Hematopoietic multipotent progenitor cell (in vitro differentiated cells): ENCODE data around the gene CAPN9. TPM values are rescaled to one million over a fixed set of nuclear protein-coding genes. Genes with fewer than 3 reads are reported as not detected.

Experiments
- DNase-seq, 3 donors: peaks; one replicate each; pipeline ENCODE4 v3.0.0-alpha.2; 2011 to 2015; ENCODE audit warnings: low read depth in 2 of 3, low spot score in 2 of 3
- total RNA-seq: library from RNA; depleted of rRNA; stranded (reverse); fragments of >200 nt; gene quantifications from one replicate; pipeline ENCODE4 v1.2.3, GENCODE V29; 2012

CAPN9 gene
- total RNA-seq, 1 donor: not detected

GRCh38 chr1:230794431-230794830, 47.2 kb downstream of the CAPN9 start:
- DNase-seq: no peak

GRCh38 chr1:230794871-230795605, 47.9 kb downstream of the CAPN9 start:
- no peak for DNase-seq

- no peak for DNase-seq
Observed at GRCh38 chr1:230796626-230797025, 49.4 kb downstream of the CAPN9 start.

- DNase-seq: no peak
Observed at GRCh38 chr1:230797376-230797920, 50.3 kb downstream of the CAPN9 start.

- peak in 2 of 3 donors; percentile 22 to 50 for DNase-seq
Observed at GRCh38 chr1:230797942-230798365, 50.8 kb downstream of the CAPN9 start.

GRCh38 chr1:230798491-230798890, 51.3 kb downstream of the CAPN9 start:
- no peak for DNase-seq

GRCh38 chr1:230800891-230801840, 54.0 kb downstream of the CAPN9 start:
- no peak for DNase-seq

GRCh38 chr1:230804396-230804795, 57.2 kb downstream of the CAPN9 start:
- DNase-seq: no peak

- no peak for DNase-seq
Observed at GRCh38 chr1:230806552-230806951, 59.4 kb downstream of the CAPN9 start.

GRCh38 chr1:230807029-230807428, 59.8 kb downstream of the CAPN9 start:
- DNase-seq: no peak

- no peak for DNase-seq
Observed at GRCh38 chr1:230807561-230808280, 60.5 kb downstream of the CAPN9 start.

GRCh38 chr1:230808281-230808872, 61.2 kb downstream of the CAPN9 start:
- DNase-seq: no peak

GRCh38 chr1:230809256-230809990, 62.2 kb downstream of the CAPN9 start:
- no peak for DNase-seq

GRCh38 chr1:230812568-230812967, 65.4 kb downstream of the CAPN9 start:
- DNase-seq: no peak

- no peak for DNase-seq
Observed at GRCh38 chr1:230814949-230815692, 67.9 kb downstream of the CAPN9 start.

GRCh38 chr1:230816018-230816417, 68.8 kb downstream of the CAPN9 start:
- DNase-seq: no peak

- DNase-seq: no peak
Observed at GRCh38 chr1:230818367-230818766, 71.2 kb downstream of the CAPN9 start.

- no peak for DNase-seq
Observed at GRCh38 chr1:230818901-230819300, 71.7 kb downstream of the CAPN9 start.

- DNase-seq: no peak
Observed at GRCh38 chr1:230819976-230820375, 72.8 kb downstream of the CAPN9 start.
